Measurements from ENCODE around the gene GPR62.
"Not testable (repeated sequence)": the region's sequence is repeated elsewhere in the genome, so short reads cannot be mapped to it uniquely, and the experiment has no call there.

Gene GPR62

GRCh38 chr3:51992017-51992682 lies 37.0 kb downstream of the GPR62 start:
- no peak for DNase-seq (ENCODE audit: low spot score)

- DNase-seq (ENCODE audit: low spot score) = not testable (repeated sequence)
Measured at GRCh38 chr3:51993657-51994056, 38.5 kb downstream of the GPR62 start.

DNA sequence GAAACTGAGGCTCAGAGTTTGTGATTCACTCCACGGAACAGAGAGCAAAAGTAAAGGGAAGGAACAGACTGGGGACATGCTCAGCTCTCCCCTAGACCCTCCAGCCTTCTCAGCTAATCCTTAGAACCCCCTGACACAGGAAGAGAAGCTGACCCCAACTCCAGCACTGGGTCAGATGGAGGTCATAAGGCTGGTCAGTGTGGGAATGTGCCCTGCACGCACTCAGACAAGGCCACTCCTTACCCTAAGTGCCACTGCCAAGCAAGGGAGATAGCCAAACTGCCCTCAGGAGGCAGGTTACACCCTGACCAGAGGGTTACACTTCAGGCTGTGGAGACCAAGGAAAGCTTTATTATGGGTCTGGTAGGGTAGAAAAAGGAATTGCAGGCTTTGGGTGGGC lies 39.3 kb downstream of the GPR62 start:
- no peak for DNase-seq (ENCODE audit: low spot score)

DNA sequence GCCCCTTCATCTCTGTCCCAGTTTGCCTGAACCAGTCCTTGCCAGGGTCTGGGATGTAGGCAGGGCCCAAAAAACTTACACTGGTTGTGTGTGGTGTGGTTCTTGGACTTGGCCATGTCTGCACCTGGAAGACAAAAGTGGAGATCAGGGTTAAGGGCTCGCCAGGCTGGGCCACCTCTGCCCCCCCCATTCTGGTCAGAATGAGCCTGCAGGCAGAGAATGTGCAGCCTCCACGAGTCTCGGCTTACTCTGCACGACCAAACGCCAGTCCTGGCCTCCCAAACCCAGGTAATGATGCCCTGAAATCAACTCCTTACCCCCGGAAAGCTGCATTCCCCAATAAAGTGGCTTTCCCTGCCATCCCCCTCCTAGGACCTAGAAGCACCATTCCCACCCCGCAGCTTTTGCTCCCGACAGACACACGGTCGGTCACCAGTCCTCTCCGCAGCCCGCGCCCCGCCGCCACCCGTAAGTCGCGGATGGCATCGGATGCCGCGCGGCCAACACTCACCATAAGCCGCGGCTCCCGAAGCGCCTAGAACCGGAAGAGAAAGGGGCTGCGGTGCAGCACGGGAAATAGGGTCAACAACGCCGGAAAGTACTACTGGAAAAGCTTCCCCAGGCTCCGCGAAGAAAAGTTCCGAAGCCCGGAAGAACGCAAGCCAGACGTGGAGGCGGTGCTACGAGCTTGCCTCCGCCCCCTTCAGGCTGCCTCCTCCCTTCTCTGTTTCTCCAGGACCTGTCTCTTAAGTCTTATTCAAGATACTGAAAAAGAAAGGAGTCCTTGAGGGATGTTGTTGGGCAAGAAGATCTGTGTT lies 40.4 kb downstream of the GPR62 start, which contains the start of gene RPL29:
Gene RPL29, minus strand, starts transcription at position 550 of the 818 bp plus-strand sequence. Its CDS starts 434 bp downstream, at position 116.
- DNase-seq (ENCODE audit: low spot score) = peak; percentile 97

DNA sequence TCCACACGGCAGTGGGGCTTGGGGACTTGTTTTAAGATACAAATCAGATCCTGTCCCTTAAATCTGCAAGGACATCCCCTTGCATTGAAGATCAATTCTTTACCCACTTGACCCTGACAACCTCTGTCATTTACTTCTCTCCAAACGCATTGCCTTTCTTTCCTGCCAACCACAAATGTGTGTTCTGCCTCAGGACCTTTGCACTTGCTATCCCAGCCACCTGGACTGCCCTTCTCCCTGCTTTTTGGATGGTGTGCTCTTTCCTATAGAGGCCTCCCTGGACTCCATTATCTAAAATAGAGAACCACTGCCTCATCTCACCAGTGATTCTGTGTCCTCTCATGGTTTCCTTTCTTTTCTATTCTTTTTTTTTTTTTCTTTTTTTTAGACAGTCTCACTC lies 42.0 kb downstream of the GPR62 start:
- no peak for DNase-seq (ENCODE audit: low spot score)

- no peak for DNase-seq (ENCODE audit: low spot score)
Measured at GRCh38 chr3:51997935-51998596, 42.9 kb downstream of the GPR62 start.

DNA sequence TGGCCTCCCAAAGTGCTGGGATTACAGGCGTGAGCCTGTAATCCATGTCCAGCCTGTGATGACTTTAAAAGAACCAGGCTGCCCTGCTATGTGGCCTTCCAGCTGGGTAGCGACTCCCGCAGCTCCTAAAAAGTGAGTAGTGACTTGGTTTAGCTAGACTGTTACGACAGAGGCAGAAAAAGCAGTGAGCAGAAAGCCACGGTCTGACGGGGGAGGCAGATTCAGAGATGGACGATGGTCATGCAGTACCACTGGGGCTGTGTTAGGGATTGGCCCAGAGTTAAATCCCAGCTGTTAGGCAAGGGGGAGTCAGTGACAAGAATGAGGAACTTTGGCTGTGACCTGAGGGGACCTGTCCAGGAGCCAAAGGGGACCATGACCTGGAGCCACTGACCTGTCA lies 43.6 kb downstream of the GPR62 start:
- DNase-seq (ENCODE audit: low spot score) = no peak

- DNase-seq (ENCODE audit: low spot score) = no peak
Measured at GRCh38 chr3:51999846-52000245, 44.7 kb downstream of the GPR62 start.

DNA sequence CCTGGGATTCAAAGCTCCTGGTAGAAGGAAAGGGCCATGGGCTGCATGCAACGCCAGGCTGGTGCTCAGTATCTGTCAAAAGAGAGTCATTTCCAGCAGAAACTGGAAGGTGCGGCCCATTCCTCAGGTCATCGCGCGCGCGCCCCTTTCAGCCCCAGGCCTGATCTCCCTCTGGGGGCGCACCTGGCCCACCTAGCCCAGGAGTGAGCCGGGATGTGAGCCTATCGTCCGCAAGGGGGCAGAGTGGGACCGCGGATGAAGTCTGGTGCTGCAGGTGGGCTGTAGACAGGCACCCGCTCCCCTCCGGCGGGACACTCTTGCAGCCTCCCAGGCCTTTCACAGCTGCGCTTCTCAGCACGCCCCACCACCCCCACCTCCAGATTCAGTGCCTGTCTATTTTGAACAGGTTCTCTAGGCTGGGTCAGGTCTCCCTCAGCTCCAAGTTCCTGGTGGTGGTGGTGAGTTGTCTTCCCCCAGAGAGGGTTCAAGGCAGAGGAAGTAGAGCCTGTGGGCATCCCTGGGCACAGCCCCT lies 46.3 kb downstream of the GPR62 start:
- peak; percentile 89 for DNase-seq (ENCODE audit: low spot score)

DNA sequence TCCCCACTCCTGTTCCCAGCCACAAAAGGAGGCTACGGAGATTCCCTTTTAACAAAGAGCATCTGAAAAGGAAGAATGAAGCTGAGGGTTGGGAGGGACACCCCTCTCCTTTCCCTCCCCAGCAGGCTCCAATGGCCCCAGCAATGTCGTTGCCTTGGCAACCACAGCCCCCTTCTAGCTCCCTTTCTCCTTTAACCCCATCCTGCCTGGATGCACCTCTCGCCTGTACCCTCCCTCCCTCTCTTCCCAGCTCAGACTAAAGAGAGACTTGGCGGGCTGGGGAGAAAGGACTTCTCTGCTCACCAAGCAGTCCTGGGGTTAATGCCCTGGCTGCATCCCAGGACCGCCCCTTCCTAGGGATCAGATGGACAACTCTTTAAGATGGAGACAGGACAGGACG lies 47.6 kb downstream of the GPR62 start:
- DNase-seq (ENCODE audit: low spot score) = no peak

GRCh38 chr3:52004163-52004787 lies 49.1 kb downstream of the GPR62 start:
- DNase-seq (ENCODE audit: low spot score) = peak; percentile 45

DNA sequence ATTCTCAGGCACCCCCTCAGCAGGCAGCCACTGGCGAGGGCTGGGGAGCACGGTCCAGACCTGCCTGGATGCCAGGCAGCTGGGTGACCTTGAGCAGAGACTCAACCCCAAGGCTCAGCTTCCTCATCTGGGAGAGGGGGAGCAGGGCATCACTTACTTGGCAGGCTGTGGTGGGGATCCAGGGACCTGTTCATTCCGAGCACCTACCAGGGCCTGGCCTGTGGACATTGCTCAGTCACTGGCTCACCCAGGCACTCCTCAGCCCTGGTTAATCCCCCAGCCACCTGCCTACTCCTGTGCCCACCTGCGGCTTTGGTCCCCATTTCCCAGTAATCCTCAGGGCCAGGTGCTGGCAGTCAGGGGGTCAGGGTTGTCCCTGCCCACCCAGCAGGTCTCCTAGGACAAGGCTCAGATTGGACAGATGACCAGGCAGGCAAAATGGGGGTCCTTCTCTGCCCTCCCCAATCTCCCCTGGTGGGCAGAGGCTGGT lies 49.8 kb downstream of the GPR62 start:
- no peak for DNase-seq (ENCODE audit: low spot score)

DNA sequence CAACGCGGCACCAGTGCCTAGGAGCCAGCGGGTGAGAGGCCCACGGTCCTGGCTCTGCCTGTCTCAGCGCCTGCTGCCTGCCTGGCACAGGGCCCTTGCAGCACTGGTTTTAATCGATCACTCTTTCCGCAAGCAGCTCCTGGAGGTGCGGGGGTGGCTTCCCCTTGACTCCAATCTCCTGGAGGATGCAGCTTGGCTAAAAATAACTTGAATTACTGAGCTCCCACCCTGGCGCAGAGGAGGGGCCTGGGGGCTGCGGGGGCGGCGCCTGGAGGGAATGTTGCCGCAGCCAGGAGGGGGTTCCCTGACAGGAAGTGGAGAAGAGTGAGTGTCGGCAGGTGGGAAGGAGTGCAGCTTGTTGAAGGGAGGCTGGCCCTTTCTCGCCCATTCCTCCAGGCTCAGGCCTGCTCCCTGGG lies 50.4 kb downstream of the GPR62 start:
- peak; percentile 74 for DNase-seq (ENCODE audit: low spot score)

GRCh38 chr3:52006017-52006819 lies 51.0 kb downstream of the GPR62 start:
- DNase-seq (ENCODE audit: low spot score) = no peak

DNA sequence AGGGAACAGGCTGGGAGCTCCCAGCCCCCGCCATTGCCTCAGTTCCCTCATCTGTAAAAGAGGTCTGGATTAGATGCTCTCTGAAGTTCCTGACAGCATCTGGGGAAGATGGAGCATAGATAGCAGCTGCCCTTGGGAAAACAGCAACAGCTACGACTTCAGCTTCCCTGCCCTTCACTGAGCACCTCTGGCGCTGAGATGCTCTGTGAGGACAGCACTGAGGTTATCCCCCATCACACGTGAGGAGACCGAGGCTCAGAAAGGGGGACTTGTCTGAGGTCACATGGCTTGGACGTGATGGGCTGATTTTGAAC lies 51.6 kb downstream of the GPR62 start:
- DNase-seq (ENCODE audit: low spot score) = no peak
